ENCODE measurements around the gene SRBD1.

SRBD1 gene

DNA sequence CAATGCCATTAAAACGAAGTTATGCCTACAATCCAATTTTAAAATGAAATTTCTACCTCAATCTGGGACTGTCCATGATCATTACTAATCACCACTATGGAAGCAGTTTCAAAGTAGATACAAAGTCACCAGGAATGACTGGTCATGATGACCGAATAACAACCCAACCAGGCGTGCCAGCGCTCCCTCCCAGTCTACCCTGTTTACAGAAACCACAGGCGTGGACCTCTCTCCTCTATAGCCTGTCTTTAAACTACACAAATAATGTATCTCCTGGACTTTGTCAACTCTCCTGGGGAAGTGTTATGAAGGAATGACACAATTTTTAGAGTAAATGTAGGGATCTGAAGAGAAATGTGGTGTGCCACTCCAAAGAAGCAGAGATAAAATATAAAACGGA is 150.2 kb downstream of the SRBD1 start:
- Histone ChIP-seq H3K4me3 (ENCODE audit: low read depth, low read length) (no peak overlapping the region), H3K9ac (ENCODE audit: low read length) (no peak overlapping the region), H3K27me3 (ENCODE audit: control insufficient read depth, insufficient read depth, low read length) (no peaks in the 10 kb centered on the region), H3K9me3 (ENCODE audit: control insufficient read depth, insufficient read depth, low read depth, low read length) (no peaks in the 10 kb centered on the region), H3K27ac (ENCODE audit: low read depth, low read length) (no peak overlapping the region), H3K4me1 (ENCODE audit: control insufficient read depth, insufficient read depth, low read length) (peaks cover 36% of the 10 kb centered on the region), H3K36me3 (ENCODE audit: control insufficient read depth, insufficient read depth, low read length) (peaks cover 8% of the 10 kb centered on the region; the same call in 1 of the 2 replicates)

GRCh38 chr2:45459860-45460259 is 151.2 kb downstream of the SRBD1 start:
- H3K36me3 ChIP-seq (ENCODE audit: control insufficient read depth, insufficient read depth, low read length) = peaks cover 8% of the 10 kb centered on the region; the same call in 1 of the 2 replicates
- H3K27me3 ChIP-seq (ENCODE audit: control insufficient read depth, insufficient read depth, low read length) = no peaks in the 10 kb centered on the region
- no peak overlapping the region for H3K4me3 ChIP-seq (ENCODE audit: low read depth, low read length)
- no peak overlapping the region for H3K9ac ChIP-seq (ENCODE audit: low read length)
- no peaks in the 10 kb centered on the region for H3K9me3 ChIP-seq (ENCODE audit: control insufficient read depth, insufficient read depth, low read depth, low read length)
- peaks cover 26% of the 10 kb centered on the region for H3K4me1 ChIP-seq (ENCODE audit: control insufficient read depth, insufficient read depth, low read length)
- no peak overlapping the region for H3K27ac ChIP-seq (ENCODE audit: low read depth, low read length)

GRCh38 chr2:45458909-45459563 is 152.0 kb downstream of the SRBD1 start:
- Histone ChIP-seq H3K9ac (ENCODE audit: low read length) (no peak overlapping the region), H3K4me3 (ENCODE audit: low read depth, low read length) (no peak overlapping the region), H3K9me3 (ENCODE audit: control insufficient read depth, insufficient read depth, low read depth, low read length) (no peaks in the 10 kb centered on the region), H3K27me3 (ENCODE audit: control insufficient read depth, insufficient read depth, low read length) (no peaks in the 10 kb centered on the region), H3K4me1 (ENCODE audit: control insufficient read depth, insufficient read depth, low read length) (peaks cover 18% of the 10 kb centered on the region), H3K27ac (ENCODE audit: low read depth, low read length) (peak overlapping the region; percentile 45), H3K36me3 (ENCODE audit: control insufficient read depth, insufficient read depth, low read length) (peaks cover 8% of the 10 kb centered on the region; the same call in 1 of the 2 replicates)

DNA sequence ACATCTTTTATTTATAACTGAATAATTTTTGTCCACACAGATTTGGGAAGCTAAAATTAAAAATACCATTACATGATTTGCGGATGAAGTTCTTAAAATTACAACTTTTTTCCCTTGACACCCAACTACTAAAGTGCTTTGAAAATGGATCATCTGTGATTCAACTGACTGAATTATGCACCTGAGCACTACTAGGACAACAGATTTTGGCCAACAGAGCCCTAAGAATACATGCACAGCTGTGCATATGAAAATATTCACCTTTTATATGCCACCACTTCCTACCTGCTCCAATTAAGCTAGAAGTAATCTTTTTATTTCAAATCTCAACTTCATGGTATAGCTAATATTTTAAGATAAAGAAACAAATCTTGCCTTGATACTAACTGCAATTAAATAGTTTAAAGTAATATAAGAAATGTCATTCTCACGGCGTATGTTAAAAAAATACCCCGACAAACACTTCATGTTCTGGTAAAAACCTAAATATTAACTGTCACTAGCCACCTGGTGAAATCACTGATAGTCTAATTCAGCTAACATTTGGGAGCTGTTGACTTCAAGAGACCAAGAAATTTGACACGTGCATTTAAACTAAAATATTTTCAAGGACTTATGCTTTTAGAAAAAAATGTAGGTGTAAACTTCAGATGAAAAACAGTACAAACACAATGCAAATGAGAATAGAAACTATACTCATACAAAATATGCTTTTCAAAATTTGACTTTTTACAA is 153.7 kb downstream of the SRBD1 start:
- Histone ChIP-seq H3K9ac (ENCODE audit: low read length) (no peak overlapping the region), H3K36me3 (ENCODE audit: control insufficient read depth, insufficient read depth, low read length) (peaks cover 8% of the 10 kb centered on the region; the same call in 1 of the 2 replicates), H3K27ac (ENCODE audit: low read depth, low read length) (no peak overlapping the region), H3K4me1 (ENCODE audit: control insufficient read depth, insufficient read depth, low read length) (peaks cover 13% of the 10 kb centered on the region), H3K9me3 (ENCODE audit: control insufficient read depth, insufficient read depth, low read depth, low read length) (no peaks in the 10 kb centered on the region), H3K4me3 (ENCODE audit: low read depth, low read length) (no peak overlapping the region), H3K27me3 (ENCODE audit: control insufficient read depth, insufficient read depth, low read length) (no peaks in the 10 kb centered on the region)

GRCh38 chr2:45452866-45453265 is 158.2 kb downstream of the SRBD1 start:
- Histone ChIP-seq H3K9me3 (ENCODE audit: control insufficient read depth, insufficient read depth, low read depth, low read length) (no peaks in the 10 kb centered on the region), H3K4me1 (ENCODE audit: control insufficient read depth, insufficient read depth, low read length) (no peaks in the 10 kb centered on the region), H3K27ac (ENCODE audit: low read depth, low read length) (no peak overlapping the region), H3K4me3 (ENCODE audit: low read depth, low read length) (no peak overlapping the region), H3K27me3 (ENCODE audit: control insufficient read depth, insufficient read depth, low read length) (no peaks in the 10 kb centered on the region), H3K36me3 (ENCODE audit: control insufficient read depth, insufficient read depth, low read length) (no peaks in the 10 kb centered on the region), H3K9ac (ENCODE audit: low read length) (no peak overlapping the region)

GRCh38 chr2:45450634-45451033 is 160.4 kb downstream of the SRBD1 start:
- H3K27me3 ChIP-seq (ENCODE audit: control insufficient read depth, insufficient read depth, low read length) = no peaks in the 10 kb centered on the region
- H3K27ac ChIP-seq (ENCODE audit: low read depth, low read length) = no peak overlapping the region
- H3K9ac ChIP-seq (ENCODE audit: low read length) = no peak overlapping the region
- H3K36me3 ChIP-seq (ENCODE audit: control insufficient read depth, insufficient read depth, low read length) = no peaks in the 10 kb centered on the region
- no peak overlapping the region for H3K4me3 ChIP-seq (ENCODE audit: low read depth, low read length)
- no peaks in the 10 kb centered on the region for H3K4me1 ChIP-seq (ENCODE audit: control insufficient read depth, insufficient read depth, low read length)
- no peaks in the 10 kb centered on the region for H3K9me3 ChIP-seq (ENCODE audit: control insufficient read depth, insufficient read depth, low read depth, low read length)

- no peaks in the 10 kb centered on the region for H3K9me3 ChIP-seq (ENCODE audit: control insufficient read depth, insufficient read depth, low read depth, low read length)
- H3K9ac ChIP-seq (ENCODE audit: low read length) = no peak overlapping the region
- H3K4me1 ChIP-seq (ENCODE audit: control insufficient read depth, insufficient read depth, low read length) = no peaks in the 10 kb centered on the region
- no peak overlapping the region for H3K27ac ChIP-seq (ENCODE audit: low read depth, low read length)
- H3K27me3 ChIP-seq (ENCODE audit: control insufficient read depth, insufficient read depth, low read length) = no peaks in the 10 kb centered on the region
- no peaks in the 10 kb centered on the region for H3K36me3 ChIP-seq (ENCODE audit: control insufficient read depth, insufficient read depth, low read length)
- no peak overlapping the region for H3K4me3 ChIP-seq (ENCODE audit: low read depth, low read length)
These were observed 162.8 kb downstream of the SRBD1 start for GRCh38 chr2:45448217-45448616.

DNA sequence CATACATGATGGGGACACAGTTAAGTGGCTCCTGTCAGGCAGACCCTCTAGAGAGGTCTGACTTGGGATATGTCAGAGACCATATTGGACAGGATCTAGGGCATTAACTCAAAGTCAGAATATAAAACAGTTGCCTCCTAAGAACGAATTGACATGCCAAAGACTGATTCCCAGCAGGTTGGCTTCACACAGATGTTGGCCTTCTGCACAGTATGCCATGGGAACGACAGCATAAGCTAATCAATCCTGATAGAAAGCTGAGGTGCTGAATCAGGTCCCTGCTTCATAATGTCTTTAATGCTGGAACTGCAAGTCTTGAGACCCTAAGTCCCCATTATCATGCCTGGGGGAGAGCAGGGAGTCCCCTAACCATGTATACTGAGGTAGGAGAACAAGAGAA is 165.1 kb downstream of the SRBD1 start:
- H3K27ac ChIP-seq (ENCODE audit: low read depth, low read length) = no peak overlapping the region
- H3K36me3 ChIP-seq (ENCODE audit: control insufficient read depth, insufficient read depth, low read length) = peaks cover 4% of the 10 kb centered on the region; the same call in 1 of the 2 replicates
- no peak overlapping the region for H3K9ac ChIP-seq (ENCODE audit: low read length)
- H3K27me3 ChIP-seq (ENCODE audit: control insufficient read depth, insufficient read depth, low read length) = no peaks in the 10 kb centered on the region
- H3K4me3 ChIP-seq (ENCODE audit: low read depth, low read length) = no peak overlapping the region
- H3K9me3 ChIP-seq (ENCODE audit: control insufficient read depth, insufficient read depth, low read depth, low read length) = no peaks in the 10 kb centered on the region
- no peaks in the 10 kb centered on the region for H3K4me1 ChIP-seq (ENCODE audit: control insufficient read depth, insufficient read depth, low read length)

DNA sequence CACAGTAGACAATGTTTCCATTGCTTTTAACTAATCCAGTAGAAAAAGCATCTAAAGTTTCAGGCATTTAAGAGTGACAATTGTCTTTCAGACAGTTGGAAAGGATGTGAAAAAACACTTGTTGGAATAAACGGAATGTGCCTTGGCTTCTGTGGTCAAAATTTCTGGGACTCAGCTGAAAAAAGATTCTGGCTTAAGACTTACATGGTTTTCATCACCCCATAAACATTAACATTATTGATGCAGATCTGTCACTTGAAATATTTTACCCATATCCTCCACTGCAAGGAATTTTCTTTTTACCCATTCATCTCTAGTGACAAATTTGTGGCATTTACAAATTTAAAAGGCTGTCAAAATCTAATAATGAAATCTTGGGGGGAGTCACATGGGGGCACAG is 166.0 kb downstream of the SRBD1 start:
- Histone ChIP-seq H3K4me1 (ENCODE audit: control insufficient read depth, insufficient read depth, low read length) (no peaks in the 10 kb centered on the region), H3K27me3 (ENCODE audit: control insufficient read depth, insufficient read depth, low read length) (no peaks in the 10 kb centered on the region), H3K36me3 (ENCODE audit: control insufficient read depth, insufficient read depth, low read length) (peaks cover 4% of the 10 kb centered on the region; the same call in 1 of the 2 replicates), H3K27ac (ENCODE audit: low read depth, low read length) (no peak overlapping the region), H3K4me3 (ENCODE audit: low read depth, low read length) (no peak overlapping the region), H3K9me3 (ENCODE audit: control insufficient read depth, insufficient read depth, low read depth, low read length) (no peaks in the 10 kb centered on the region), H3K9ac (ENCODE audit: low read length) (no peak overlapping the region)

DNA sequence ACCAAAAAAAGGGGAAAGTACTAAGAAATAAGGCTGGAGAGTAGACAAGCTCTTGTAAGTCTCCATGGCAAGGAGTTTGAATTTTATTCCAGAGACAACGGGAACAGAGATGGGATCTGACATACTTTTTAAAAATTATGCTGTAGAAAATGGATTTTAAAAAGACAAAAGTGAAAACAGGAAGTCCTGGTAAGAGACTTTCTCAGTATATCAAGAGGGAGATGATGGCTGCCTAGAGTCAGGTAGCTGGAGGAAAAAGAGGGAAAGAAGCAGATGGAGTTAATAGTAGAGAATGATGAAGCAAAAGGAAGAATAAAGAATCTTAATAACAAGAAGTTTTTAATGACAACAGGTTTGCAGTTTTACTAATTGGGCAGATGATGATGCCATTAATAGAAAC is 168.1 kb downstream of the SRBD1 start:
- Histone ChIP-seq H3K9ac (ENCODE audit: low read length) (no peak overlapping the region), H3K4me1 (ENCODE audit: control insufficient read depth, insufficient read depth, low read length) (no peaks in the 10 kb centered on the region), H3K36me3 (ENCODE audit: control insufficient read depth, insufficient read depth, low read length) (peaks cover 4% of the 10 kb centered on the region; the same call in 1 of the 2 replicates), H3K27me3 (ENCODE audit: control insufficient read depth, insufficient read depth, low read length) (no peaks in the 10 kb centered on the region), H3K9me3 (ENCODE audit: control insufficient read depth, insufficient read depth, low read depth, low read length) (no peaks in the 10 kb centered on the region), H3K4me3 (ENCODE audit: low read depth, low read length) (no peak overlapping the region), H3K27ac (ENCODE audit: low read depth, low read length) (no peak overlapping the region)

DNA sequence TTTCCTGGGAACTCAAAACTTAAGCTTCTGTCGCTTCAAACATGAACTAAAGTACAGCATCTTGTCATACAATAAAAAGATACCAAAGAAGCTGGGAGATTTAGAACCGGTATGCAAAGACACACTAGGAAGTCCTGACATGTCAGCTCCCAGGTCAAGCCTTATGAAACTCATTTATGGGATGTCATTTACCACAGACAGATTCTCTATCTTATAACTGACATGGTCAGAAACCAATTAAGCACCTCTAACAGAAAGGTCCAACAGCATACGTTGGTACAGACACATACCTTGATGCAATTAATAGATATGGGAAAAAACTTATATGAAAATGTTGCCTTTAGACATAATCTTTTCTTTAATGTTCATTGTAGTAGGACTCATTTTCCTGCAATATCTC is 169.0 kb downstream of the SRBD1 start:
- Histone ChIP-seq H3K36me3 (ENCODE audit: control insufficient read depth, insufficient read depth, low read length) (peaks cover 6% of the 10 kb centered on the region), H3K27ac (ENCODE audit: low read depth, low read length) (no peak overlapping the region), H3K27me3 (ENCODE audit: control insufficient read depth, insufficient read depth, low read length) (no peaks in the 10 kb centered on the region), H3K4me1 (ENCODE audit: control insufficient read depth, insufficient read depth, low read length) (no peaks in the 10 kb centered on the region), H3K4me3 (ENCODE audit: low read depth, low read length) (no peak overlapping the region), H3K9me3 (ENCODE audit: control insufficient read depth, insufficient read depth, low read depth, low read length) (peaks cover 6% of the 10 kb centered on the region; the same call in 1 of the 2 replicates), H3K9ac (ENCODE audit: low read length) (no peak overlapping the region)
